Lung microvascular endothelial cell (primary cell): ENCODE measurements around the gene POLE. TPM values are rescaled to one million over a fixed set of nuclear protein-coding genes. Genes with fewer than 3 reads are reported as not detected.

Experiments used
- DNase-seq, 2 donors: peaks; one replicate each; pipeline versions ENCODE4 v3.0.0 to v3.0.0-alpha.2; 2010; ENCODE audit warnings: low read depth in 2 of 2
- total RNA-seq: library from RNA; depleted of rRNA; stranded (reverse); fragments of >200 nt; gene quantifications from 2 replicates; pipeline ENCODE4 v1.2.1, GENCODE V29; 2014

Gene POLE
- total RNA-seq, 1 donor from 2014 or later = 27.4 TPM

DNA sequence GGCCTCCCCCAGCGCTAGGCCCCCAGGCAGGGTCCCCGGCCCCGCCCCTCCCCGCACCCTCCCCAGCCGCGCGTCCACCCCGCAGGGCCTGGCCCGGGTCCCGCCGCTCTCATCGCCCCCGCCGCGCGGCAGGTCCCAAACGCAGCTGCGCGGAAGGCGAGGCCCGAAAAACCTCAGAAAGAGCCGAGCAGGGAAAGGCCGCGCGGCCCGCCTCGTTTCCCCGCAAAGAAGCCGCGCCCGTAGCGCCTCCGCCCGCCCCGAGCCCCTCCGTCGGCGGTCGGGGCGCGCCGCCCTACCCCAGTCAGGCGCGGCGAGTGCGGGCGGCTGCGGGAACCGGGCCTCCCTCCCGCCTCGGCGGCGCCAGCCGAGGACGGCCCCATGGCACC, 324 bp downstream of the POLE start:
- peak in 1 of 2 donors; percentile 49 for DNase-seq

DNA sequence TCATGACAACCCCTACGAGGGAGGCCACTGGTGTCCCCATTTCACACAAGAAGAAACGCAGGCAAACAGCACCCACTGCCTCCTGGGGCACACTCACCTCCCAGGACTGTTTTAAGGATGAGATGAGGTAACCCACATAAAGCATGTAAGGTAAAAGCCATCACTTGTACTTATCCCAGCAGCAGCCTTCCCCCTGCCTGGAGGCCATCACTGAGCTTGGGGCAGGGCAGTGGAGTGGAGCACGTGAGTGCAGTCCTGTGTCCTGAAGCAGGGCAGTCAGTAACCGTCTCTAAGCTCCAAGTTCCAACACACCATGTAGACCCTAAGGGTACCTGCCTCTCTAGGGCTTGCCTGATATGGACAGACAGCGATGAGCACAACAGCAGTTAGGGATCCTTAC, 1.7 kb downstream of the POLE start:
- no peak for DNase-seq

DNA sequence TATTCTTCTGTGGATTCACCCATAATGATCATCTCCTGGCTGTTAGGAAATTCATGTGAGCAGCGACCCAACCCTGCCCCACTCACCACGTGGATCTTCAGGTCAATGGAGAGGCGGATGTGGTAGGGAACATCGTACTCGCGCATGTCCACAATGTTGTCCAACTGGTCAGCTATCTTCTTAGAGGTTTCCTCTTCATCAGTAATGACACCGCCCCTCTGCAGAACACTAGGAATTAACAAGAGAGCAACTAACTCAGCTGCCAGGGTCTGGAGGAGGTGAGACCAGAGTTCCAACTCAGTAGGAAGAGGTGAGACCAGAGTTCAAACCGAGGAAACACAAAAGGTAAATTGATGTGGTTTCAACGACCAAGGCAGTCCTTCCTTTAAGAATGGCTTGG, 9.7 kb downstream of the POLE start:
- peak in 1 of 2 donors; percentile 26 for DNase-seq

DNA sequence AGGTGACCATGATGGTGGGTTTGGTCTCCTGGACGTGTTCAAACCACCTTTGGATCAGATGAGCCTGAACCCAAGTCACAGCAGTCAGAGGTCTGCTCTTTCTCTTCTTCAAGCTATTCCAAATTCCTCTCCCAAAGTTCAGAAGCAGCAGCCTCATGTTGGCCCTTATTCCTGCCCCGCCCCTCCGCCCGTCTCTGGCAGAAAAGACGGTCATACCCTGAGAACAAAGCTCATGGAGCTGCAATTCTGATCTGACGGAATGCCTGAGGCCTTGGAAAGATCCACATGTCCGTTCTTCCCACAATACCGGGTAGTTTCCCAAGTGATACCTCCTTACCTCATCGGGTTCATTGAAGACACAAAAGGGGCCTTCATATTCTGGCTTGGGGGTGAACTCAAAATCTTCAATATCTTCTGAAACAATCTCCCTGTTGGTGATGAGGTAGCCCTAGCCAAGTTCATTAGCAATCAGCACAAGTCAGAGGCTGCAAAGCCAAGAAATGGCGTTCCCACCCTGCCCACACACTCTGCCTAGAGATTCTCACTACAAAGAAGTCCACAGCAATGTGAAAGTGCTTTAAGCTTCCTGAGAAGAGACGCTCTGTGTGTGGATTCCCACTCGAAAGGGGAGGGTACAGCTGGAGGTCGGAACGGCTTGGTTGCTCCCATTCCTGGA, 11.2 kb downstream of the POLE start:
- no peak for DNase-seq

DNA sequence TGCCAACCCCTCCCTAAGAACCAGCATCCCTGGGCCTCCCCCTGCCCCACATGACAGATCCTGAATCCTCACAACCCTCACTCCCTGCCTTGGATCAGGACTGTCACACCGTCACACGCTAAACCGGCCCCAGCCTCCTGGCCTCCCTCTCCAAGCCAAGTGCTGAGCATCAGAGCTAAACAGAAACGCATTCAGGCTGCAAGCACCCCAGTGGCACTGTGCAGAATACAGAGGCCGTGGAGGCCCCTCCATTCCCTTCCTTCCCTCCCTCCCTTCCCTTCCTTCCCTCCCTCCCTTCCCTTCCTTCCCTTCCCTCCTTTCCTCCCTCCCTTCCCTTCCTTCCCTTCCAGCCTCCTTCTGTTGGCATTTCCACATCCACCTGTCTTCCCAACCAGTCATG, 12.6 kb downstream of the POLE start:
- DNase-seq = no peak

DNA sequence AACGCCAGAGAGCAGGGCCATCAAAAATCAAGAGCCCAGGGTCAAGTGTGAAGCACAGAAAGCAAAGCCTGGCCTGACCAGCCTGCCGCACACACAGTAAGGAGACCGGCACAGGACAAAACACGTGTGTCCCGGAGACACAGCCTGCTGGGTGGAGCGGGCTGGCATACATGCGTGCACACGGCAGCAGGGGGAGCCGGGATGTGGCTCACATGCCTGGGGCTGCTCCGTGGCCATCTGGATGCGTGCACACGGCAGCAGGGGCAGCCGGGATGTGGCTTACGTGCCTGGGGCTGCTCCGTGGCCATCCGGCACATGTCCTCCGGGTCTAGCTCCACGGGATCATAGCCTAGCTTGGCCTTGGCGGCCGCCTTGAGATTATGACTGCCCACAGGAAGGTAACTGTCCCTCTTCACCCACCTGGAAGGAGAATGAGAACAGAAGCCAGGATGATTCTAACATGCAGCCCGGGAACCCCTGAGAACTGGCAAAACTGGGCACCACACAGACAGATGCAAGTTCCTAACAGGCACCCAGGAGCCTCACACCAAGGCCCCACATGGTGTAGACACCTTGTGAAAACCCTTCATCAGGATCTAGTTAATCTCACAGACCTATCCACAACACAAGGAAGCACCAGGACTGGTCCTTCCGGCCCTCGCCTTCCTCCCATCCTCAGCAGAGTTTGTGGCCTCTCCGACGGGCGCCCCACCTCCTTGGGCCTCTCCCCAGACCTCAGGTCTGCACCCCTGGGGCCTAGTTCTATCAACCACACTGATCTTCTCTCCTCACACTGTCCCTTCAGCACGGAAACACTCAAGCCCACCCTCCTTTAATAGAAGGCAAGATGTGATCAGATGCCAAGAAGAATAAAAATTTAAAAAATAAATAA, 13.6 kb downstream of the POLE start:
- DNase-seq = no peak

DNA sequence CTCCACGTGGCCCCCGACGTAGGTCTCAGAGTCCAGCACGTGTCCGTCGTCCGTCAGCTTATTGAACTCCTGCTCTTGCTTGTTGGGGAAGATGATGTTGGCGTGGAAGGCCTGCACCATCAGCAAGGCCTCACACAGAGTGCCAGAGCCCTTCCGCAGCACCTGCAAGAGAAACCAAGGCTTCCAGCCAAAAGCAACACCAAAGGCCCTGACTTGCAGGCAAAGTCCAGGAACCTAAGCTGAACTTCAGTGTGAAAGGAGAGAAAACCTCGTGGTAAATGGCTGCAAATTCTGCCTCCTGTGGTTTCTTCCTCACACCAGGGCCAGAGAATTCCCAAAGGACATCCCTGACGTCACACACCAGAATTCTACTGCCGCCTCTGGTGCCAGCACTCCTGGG, 14.5 kb downstream of the POLE start:
- no peak for DNase-seq

DNA sequence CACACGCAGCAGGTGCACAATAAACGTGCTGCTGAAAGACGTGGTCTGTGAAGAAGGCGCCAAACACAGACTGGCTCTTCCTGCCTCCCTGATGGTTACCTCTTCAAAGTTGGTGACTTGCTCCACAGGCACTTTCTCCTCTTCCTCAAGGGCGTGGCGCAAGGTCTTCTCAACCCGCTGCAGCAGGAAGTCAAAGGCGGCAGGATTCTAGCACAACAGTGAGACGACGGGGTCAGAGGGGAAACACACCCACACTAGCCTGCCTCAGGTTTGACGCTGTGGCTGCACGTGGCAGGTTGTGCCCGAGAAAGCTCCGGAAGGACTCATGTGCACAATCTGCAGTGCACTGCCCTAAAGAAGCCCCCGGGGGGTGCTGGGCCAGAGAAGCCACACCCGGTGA, 15.0 kb downstream of the POLE start:
- DNase-seq = no peak

DNA sequence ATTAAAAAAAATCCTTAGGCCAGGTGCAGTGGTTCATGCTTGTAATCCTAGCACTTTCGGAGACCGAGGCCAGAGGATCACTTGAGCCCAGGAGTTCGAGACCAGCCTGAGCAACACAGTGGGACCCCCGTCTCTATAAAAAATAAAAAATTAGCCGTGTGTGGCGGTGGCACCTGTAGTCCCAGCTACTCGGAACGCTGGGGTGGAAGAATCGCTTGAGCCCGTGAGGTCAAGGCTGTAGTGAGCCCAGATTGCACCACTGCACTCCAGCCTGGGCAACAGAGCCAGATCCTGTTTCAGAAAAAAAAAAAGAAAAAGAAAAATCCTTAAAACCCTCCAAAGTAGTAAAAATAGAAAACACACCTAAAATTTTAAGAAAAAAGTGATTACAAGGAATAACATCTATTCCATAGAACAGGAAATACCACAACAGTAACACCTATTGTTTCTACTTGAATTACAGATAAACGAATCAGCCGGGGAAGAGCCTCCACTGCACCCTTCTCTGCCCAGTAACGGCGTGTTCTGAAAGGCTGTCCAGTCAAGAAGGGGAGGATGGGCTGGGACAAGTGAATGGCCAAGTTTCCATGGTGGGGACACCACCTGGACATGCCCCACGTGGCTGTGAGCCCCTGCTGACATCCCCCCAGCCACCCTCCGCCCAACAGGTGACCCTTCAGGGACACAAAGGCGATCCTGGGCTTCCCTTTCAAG, 17.8 kb downstream of the POLE start:
- no peak for DNase-seq

DNA sequence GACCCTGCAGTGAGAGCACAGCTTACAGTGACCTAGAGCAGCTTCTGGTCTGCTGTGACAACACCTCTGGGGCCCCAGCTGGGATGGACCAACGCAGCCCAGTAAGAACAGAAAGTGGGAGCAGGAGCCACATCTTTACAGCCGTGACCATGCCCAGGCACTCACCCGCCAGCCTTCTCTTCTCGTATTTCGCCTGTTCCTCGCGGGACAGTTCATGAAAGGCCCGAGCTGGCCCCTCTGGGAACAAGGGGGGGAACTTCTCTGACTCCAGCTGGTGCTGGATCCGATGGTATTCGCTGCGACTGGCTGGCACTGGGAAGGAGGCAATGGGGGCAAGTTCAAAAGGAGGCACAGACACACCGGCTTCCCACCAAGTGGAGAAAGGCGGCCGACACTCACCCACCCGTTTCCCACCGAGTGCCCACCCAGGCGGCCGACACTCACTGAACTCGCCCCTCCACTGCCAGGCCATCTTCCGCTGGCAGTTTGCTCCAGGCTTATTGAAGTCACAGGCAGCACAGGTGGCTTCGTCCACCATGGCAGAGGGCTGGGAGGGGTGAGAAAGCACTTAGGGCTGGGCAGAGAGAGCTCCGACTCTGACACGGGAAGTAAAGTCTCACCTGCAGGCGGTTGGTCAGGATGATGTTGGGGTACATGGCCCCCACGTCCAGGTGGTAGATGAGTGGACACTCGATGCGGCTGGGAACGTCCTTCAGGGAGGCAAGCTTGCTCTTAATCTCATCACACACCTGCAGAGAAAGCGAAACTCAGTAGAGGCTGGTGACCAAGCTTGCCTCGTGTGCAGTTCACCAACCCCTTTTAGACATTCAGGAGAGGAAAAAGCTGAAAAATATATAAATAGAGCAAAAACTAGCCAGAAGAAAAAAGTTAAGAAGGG, 18.7 kb downstream of the POLE start:
- DNase-seq = no peak

DNA sequence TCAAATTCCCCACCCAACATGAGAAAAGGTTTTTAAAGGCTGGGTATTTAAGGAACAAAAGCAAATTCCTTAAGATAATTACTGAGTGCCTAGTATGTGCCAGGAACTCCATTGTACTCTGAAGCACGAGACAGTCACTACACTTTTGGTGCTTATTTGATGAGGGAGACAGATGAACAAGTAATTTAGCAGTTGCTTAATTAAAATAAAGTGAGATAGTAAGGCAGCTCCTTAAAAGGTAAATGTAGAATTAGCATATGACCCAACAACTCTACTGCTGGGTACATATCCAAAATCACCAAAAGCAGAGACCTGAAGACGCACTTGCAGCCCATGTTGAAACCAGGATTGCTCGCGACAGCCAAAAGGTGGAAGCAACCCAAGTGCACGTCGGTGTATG, 21.3 kb downstream of the POLE start:
- DNase-seq = no peak

DNA sequence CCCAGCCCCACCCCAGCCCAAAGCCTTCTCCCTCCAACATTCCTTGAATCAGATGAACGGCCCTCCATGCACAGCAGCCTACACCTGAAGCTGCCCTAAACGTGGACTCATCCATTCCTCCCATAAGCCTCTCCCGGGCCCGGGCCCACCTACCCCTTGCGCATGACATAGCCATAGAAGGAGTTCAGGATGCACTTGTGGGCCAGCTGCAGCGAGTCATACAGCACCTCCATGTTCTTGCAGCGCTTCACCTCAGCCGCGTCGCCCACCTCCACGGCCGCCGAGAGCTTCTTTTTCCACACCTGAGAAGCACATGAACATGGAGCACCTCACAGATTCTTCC, 22.0 kb downstream of the POLE start:
- DNase-seq = no peak

DNA sequence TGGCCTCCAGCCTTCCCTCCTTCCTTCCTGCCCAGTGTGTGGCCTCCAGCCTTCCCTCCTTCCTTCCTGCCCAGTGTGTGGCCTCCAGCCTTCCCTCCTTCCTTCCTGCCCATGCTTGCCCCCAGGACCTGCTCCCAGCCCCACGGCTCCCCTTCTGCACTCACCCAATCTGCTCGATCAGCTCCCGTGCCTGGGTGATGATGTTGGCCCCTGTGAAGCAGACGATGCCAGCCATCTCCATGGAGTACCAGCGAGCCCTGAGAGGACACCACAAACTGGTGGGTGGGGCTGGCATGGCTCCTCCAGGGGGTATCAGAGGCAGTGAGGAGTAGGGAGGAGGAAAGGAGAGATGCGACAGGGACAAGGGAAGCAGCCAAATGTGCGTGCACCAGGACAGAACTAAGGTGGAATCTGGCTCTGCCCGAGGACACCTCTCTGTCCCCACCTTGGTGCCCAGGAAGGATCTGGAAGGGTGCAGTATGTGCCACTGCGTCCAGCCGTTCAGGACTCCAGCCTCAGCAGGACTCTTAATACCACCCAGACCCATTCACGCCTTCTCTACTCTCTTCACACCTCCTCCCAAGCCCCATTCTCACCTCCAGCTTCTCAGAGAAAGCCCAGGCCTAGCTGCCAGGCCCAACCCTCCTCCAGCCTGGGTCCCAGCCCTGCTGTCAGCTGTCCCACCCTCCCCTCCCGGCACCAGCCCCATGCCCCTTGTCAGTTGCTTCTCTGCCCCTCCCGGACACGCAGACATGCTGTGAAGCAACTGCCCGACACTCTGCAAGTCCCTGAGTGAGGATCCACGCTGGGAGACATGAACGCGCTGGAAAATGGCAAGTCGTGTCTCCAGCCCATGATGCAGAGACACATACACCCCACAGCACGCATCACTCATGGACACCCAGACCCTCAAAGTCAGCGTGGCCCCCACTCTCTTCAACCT, 22.7 kb downstream of the POLE start:
- DNase-seq = no peak

DNA sequence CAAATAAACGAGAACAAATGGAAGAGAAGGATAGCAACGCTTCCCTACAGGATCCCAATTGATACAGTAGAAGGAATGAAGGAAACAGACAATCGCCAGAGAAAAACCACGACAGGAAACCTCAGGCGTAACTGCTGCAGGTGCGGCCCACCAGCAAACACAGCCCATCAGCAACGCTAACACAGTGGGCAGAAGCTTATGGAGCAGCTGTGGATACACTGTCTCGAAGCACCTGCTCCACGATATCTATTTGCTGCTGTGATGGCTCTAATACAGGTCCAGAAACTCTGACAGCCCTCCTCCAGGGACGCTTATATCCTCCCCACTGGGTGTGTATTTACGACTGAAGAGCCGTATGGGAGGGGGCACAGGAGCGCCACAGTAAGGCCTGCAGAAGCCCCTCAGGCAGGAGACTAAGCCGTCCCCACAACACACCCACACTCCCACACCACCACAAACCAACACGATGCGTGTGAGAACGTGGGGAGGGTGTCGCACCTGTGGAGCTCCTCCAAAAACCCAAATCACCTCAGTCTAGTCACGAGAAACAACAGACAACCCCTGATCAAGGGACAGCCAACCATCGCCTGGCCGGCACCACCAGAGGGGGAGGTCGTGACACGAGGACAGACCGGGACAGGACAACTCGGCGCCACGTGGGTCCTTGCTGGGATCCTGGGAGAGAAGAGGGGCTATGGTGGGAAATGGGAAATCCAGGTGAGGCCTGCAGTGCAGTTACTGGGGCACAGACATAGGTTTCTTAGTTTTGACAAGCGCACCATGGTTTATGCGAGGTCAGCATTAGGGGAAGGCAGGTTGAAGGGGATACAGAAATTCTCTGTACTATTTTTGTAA, 24.0 kb downstream of the POLE start:
- DNase-seq = no peak

DNA sequence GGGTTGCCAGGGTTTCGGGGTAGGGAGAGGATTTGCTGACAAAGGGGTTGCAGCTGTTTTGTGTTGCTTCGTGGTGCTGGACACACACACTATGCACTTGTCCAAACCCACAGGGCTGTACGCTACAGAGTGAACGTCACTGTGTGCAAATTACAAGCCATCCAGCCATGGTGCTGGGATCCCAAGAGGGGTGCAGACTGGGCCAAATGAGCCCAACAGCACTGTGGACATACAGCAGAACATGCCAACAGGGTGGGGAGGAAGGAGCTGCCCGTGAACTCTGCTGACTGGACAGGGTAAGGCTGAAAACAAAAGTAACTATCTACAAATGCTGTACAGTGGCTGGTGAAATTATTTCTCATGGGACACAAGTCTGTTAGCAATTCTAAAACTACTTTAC, 25.2 kb downstream of the POLE start:
- DNase-seq = no peak

DNA sequence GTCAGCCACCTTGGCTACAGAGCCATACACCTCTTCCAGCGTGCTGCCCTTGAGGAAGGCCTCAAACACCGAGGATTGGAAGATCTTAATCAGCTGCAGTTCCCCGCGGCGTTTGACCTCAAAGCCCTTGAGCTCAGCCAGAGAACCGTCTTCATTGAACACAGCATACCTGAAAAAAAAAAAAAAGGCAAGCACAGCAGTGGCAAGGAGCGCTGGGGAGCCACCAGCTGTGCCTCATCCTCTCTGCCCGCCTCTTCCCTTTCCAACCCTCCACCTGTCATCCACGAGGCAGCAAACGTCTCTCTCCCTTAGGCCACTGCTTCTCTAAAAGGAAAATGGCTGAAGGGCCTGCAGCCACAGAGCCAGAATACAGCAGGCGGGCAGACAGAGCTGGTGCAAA, 26.1 kb downstream of the POLE start:
- no peak for DNase-seq

DNA sequence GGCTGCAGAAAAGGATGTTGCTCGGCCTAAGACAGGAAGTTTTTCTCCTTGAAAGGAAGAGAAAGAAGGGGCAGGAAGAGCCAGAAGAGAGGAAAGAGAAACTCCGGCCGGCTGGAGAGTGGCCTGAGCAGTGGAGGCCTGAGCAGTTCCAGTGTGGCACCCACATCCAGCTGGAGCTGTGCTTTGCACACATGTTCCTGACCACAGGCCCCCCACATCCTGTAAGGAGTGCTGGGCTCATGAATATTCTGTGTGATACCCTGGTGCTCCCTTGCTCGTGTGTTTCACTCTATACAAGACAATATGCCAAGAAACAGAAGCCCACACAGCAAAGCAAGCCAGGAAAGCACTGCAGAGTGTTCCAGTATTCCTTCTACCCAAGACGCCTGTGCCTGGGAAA, 27.1 kb downstream of the POLE start:
- DNase-seq = no peak

DNA sequence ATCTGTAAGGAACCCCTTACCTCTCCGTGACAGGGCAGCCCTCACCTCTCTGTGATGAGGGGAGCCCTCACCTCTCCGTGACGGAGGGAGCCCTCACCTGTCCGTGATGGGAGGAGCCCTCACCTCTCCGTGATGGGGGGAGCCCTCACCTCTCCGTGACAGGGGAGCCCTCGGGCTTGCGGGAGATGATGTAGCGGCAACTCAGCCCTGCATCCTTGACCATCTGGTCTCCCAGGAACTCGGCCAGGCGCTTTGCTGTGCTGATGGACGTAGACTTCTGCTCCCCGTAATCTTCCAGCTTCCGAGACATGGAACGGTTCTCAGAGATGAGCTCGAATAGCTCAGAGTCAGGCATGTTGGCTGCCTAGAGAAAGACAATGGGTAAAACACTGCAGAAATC, 28.0 kb downstream of the POLE start:
- no peak for DNase-seq

DNA sequence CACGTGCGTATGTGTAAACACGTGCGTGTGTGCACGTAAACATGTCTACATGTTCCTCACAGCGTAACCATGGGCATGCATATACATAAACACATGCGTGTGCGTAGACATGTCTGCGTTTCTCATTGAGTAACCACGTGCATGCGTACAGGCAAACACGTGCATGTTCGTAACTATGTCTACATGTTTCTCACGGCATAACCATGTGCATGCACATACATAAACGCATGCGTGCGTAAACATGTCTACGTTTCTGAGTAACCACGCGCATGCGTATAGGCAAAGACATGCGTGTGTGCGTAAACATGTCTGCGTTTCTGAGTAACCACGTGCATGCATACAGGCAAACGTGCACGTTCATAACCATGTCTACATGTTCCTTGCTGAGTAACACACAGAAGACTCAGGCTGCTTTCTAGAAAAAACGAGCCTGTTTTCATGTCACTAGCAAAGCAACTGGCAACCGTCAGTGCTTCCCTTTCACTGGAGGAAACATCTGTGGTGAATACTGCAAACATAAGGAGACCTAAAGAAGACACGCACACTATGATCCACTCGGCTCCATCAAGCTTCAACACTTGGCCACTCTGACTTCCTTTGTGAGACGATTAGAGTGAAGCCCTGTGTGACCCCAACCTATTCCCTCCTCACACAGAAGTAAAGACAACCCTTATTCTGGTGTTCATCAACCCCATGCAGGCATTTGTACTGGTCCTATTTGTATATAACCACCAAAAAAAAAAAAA, 28.8 kb downstream of the POLE start:
- no peak for DNase-seq
